ENCODE results near the gene ABCA8.

DNA sequence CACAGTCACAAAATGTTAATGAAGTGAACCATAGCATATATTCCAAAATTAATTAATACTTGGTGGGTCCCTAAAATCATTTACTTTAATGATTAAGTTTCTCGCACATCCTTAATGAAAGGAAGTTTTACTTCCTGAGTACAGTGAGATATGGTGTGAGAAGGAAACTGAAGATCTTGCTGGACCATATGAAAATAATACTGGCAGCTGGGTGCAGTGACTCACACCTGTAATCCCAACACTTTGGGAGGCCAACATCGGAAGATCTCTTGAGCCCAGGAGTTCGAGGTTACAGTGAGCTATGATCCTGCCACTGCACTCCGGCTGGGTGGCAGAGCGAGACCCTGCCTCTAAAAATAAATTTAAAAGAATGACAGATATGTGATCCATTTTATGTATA lies 62.5 kb downstream of the ABCA8 start:
- TF ChIP-seq, protein P1, sequence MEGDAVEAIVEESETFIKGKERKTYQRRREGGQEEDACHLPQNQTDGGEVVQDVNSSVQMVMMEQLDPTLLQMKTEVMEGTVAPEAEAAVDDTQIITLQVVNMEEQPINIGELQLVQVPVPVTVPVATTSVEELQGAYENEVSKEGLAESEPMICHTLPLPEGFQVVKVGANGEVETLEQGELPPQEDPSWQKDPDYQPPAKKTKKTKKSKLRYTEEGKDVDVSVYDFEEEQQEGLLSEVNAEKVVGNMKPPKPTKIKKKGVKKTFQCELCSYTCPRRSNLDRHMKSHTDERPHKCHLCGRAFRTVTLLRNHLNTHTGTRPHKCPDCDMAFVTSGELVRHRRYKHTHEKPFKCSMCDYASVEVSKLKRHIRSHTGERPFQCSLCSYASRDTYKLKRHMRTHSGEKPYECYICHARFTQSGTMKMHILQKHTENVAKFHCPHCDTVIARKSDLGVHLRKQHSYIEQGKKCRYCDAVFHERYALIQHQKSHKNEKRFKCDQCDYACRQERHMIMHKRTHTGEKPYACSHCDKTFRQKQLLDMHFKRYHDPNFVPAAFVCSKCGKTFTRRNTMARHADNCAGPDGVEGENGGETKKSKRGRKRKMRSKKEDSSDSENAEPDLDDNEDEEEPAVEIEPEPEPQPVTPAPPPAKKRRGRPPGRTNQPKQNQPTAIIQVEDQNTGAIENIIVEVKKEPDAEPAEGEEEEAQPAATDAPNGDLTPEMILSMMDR (IDR thresholded peaks at IDR 0.05; ENCODE audit: low read length), result no peak
- TF ChIP-seq EZH2 (optimal IDR thresholded peaks at IDR 0.05; ENCODE audit: low read depth, low read length) (no peak), EZH2phosphoT487 (IDR thresholded peaks at IDR 0.05; ENCODE audit: low read length) (no peak)
